Cardiac muscle cell (in vitro differentiated cells and primary cell): ENCODE data around the gene CNTN2. TPM values are rescaled to one million over a fixed set of nuclear protein-coding genes. Genes with fewer than 3 reads are reported as not detected.
A peak's percentile ranks its signal among the peaks of the same experiment; 100 is the strongest.

Source experiments
- DNase-seq, 2 donors: peaks; one replicate each; pipeline versions ENCODE4 v3.0.0 to v3.0.0-alpha.2; 2010 to 2017; ENCODE audit warnings: low read depth in 1 of 2, low spot score in 1 of 2
- H3K27ac ChIP-seq: fragments of 200-600 bp; sonication (generic); 2 replicates; pipeline ENCODE4 v1.5.1; 2016
- H3K27me3 ChIP-seq: fragments of 200-600 bp; sonication (generic); 2 replicates; pipeline ENCODE4 v1.6.0; 2016; ENCODE audit warnings: control low read depth
- H3K36me3 ChIP-seq: fragments of 200-600 bp; sonication (generic); 2 replicates; pipeline ENCODE4 v1.5.1; 2016; ENCODE audit warnings: control low read depth
- H3K4me1 ChIP-seq: fragments of 200-600 bp; sonication (generic); 2 replicates; pipeline ENCODE4 v1.8.1; 2017; ENCODE audit warnings: low read depth, mild to moderate bottlenecking, mixed run types
- H3K4me3 ChIP-seq: fragments of 200-600 bp; sonication (generic); 2 replicates; pipeline ENCODE4 v1.5.1; 2016; ENCODE audit warnings: mild to moderate bottlenecking
- H3K9me3 ChIP-seq: fragments of 200-600 bp; sonication (generic); 2 replicates; pipeline ENCODE4 v1.5.1; 2017; ENCODE audit warnings: low read depth, mild to moderate bottlenecking, control low read depth
- CTCF ChIP-seq: IDR thresholded peaks from 2 replicates; pipeline ENCODE4 v1.5.1; 2012; ENCODE audit warnings: low read depth, mild to moderate bottlenecking, low read length
- polyA plus RNA-seq: library from polyadenylated mRNA; unstranded; fragments of >200 nt; fragmentation: Nextera tagmentation; extraction: Ambion mirVana; gene quantifications from 2 replicates; pipeline ENCODE4 v1.2.1, GENCODE V29; 2016
- total RNA-seq: library from RNA; depleted of rRNA; stranded (reverse); fragments of >200 nt; gene quantifications from 2 replicates; pipeline ENCODE4 v1.2.3, GENCODE V29; 2016

CNTN2 gene
- total and polyA plus RNA-seq, 2 experiments from 2014 or later = not detected

DNA sequence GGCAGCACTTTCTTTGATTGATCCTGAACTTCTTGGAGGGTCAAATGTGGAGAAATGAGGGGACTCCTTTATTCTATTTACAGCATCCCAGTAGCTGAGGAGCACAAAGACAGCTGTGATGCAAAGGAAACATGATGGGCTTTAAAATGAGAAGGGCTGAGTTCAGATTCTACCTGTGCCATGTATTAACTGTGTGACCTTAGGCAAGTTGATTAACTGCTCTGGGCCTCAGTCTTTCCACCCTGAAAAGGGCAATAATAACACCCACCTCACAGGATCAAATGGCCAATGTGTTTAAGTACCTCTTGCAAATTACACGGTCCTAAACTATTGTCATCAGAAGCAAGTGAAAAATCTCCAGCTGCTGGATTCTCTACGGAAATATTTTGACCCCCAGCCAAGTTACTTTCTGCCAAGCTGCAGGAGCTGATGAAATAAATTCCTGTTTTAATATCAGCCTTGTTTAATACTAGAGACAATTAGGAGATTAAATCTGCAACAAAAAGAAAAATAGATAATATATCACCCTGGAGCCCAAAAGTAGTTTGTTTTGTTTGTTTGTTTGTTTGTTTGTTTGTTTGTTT is 25.5 kb downstream of the CNTN2 start:
- Histone ChIP-seq H3K4me3 (no peak overlapping the region), H3K4me1 (no peaks in the 10 kb centered on the region), H3K36me3 (no peaks in the 10 kb centered on the region), H3K27me3 (no peaks in the 10 kb centered on the region), H3K9me3 (no peaks in the 10 kb centered on the region), H3K27ac (no peak overlapping the region)
- peak in 1 of 2 donors; percentile 76 for DNase-seq
- TF ChIP-seq CTCF = no peak

DNA sequence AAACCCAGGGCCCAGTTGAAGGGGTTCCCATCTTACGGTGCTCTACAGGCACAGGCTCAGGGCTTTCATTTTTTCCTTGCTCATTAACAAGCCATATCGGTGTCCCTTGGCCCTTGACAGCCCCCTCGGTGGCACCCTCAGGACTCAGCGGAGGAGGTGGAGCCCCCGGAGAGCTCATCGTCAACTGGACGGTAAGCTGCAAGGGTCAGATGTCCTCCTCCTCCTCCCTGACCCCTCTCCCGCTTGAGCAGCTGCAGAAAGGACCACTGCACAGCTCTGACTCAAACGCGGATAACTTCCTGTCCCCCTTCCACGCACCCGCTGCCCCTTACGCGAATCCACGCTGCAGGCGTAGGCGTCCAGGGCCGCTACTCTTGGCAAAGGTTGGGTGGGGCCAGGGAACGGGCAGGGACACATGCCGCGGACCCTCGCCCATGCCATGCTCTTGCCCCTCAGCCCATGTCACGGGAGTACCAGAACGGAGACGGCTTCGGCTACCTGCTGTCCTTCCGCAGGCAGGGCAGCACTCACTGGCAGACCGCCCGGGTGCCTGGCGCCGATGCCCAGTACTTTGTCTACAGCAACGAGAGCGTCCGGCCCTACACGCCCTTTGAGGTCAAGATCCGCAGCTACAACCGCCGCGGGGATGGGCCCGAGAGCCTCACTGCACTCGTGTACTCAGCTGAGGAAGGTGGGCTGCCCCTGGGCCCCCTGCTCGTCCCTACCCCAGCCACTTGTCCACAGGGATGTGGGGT is 26.5 kb downstream of the CNTN2 start:
- Histone ChIP-seq H3K36me3 (no peaks in the 10 kb centered on the region), H3K4me1 (no peaks in the 10 kb centered on the region), H3K27me3 (no peaks in the 10 kb centered on the region), H3K4me3 (no peak overlapping the region), H3K27ac (no peak overlapping the region), H3K9me3 (no peaks in the 10 kb centered on the region)
- no peak for DNase-seq
- TF ChIP-seq CTCF = no peak

DNA sequence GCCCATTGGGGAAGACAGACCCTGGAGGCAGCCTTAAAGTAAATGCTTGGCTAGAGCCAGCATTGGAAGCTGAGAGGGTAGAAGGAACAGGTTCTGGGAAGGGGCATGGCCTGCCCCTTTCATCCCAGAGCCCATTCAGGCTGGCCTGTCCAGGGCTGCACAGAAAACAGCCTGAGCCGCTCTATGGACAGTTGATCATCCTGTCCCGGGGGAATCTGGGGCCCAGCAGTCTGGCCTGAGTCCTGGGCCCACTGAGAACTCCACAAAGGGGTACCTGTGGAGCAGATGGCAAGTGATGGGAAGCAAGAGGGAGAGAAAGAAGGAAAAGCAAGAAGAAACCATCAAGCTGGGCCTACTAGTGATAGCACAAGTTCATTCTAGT is 28.0 kb downstream of the CNTN2 start:
- no peaks in the 10 kb centered on the region for H3K4me1 ChIP-seq

GRCh38 chr1:205071801-205072200 is 28.8 kb downstream of the CNTN2 start:
- no peak for TF ChIP-seq CTCF
- H3K27me3 ChIP-seq = no peaks in the 10 kb centered on the region
- DNase-seq = no peak

More for the DNA sequence above, 28.0 kb downstream of the CNTN2 start:
- Histone ChIP-seq H3K4me3 (no peak overlapping the region), H3K9me3 (no peaks in the 10 kb centered on the region), H3K27ac (no peak overlapping the region), H3K27me3 (no peaks in the 10 kb centered on the region), H3K36me3 (no peaks in the 10 kb centered on the region)
- no peak for TF ChIP-seq CTCF
- no peak for DNase-seq

GRCh38 chr1:205072286-205072685 is 29.3 kb downstream of the CNTN2 start:
- H3K4me3 ChIP-seq = no peak overlapping the region
- H3K27ac ChIP-seq = no peak overlapping the region
- H3K36me3 ChIP-seq = no peaks in the 10 kb centered on the region
- H3K9me3 ChIP-seq = no peaks in the 10 kb centered on the region
- TF ChIP-seq CTCF = no peak
- no peak for DNase-seq
- H3K27me3 ChIP-seq = no peaks in the 10 kb centered on the region
- H3K4me1 ChIP-seq = no peaks in the 10 kb centered on the region

More at GRCh38 chr1:205071801-205072200, 28.8 kb downstream of the CNTN2 start:
- H3K4me1 ChIP-seq = no peaks in the 10 kb centered on the region
- no peak overlapping the region for H3K4me3 ChIP-seq
- H3K9me3 ChIP-seq = no peaks in the 10 kb centered on the region
- no peaks in the 10 kb centered on the region for H3K36me3 ChIP-seq
- H3K27ac ChIP-seq = no peak overlapping the region
